ENCODE measurements around the gene ZNF710.
A peak's percentile ranks its signal among the peaks of the same experiment; 100 is the strongest.
"Not testable (repeated sequence)": the region's sequence is repeated elsewhere in the genome, so short reads cannot be mapped to it uniquely, and the experiment has no call there.

ZNF710 gene

GRCh38 chr15:90083954-90084607, 83.0 kb downstream of the ZNF710 start:
- no peak for DNase-seq

- no peak for DNase-seq
Observed at GRCh38 chr15:90084876-90085423, 83.8 kb downstream of the ZNF710 start.

GRCh38 chr15:90085565-90085964, 84.4 kb downstream of the ZNF710 start:
- no peak for DNase-seq

GRCh38 chr15:90086868-90087268, 85.7 kb downstream of the ZNF710 start:
- peak; percentile 67 for DNase-seq

- peak; percentile 39 for DNase-seq
Observed at GRCh38 chr15:90087454-90088154, 86.5 kb downstream of the ZNF710 start.

GRCh38 chr15:90090226-90090848, 89.2 kb downstream of the ZNF710 start:
- no peak for DNase-seq

- no peak for DNase-seq
Observed at GRCh38 chr15:90091156-90091931, 90.2 kb downstream of the ZNF710 start.

GRCh38 chr15:90095521-90095959, 94.4 kb downstream of the ZNF710 start:
- peak; percentile 73 for DNase-seq

GRCh38 chr15:90097475-90097874, 96.4 kb downstream of the ZNF710 start:
- DNase-seq = peak; percentile 93

GRCh38 chr15:90099072-90099867, 98.1 kb downstream of the ZNF710 start:
- DNase-seq = peak; percentile 65

- DNase-seq = peak; percentile 57
Observed at GRCh38 chr15:90099868-90100831, 99.0 kb downstream of the ZNF710 start.

- peak; percentile 45 for DNase-seq
Observed at GRCh38 chr15:90101130-90101968, 100.2 kb downstream of the ZNF710 start.

- DNase-seq = peak; percentile 84
Observed at GRCh38 chr15:90101969-90102890, 101.1 kb downstream of the ZNF710 start, which contains the start of gene IDH2. Gene IDH2 (minus strand): TSS chr15:90102468. CDS start chr15:90102390, 78 bp downstream.

- DNase-seq = no peak
Observed at GRCh38 chr15:90103701-90104329, 102.7 kb downstream of the ZNF710 start.

- DNase-seq = no peak
Observed at GRCh38 chr15:90104551-90104950, 103.4 kb downstream of the ZNF710 start.

- DNase-seq = no peak
Observed at GRCh38 chr15:90105521-90105920, 104.4 kb downstream of the ZNF710 start.

GRCh38 chr15:90106522-90107117, 105.5 kb downstream of the ZNF710 start:
- DNase-seq = no peak

- not testable (repeated sequence) for DNase-seq
Observed at GRCh38 chr15:90108038-90108437, 106.9 kb downstream of the ZNF710 start.
